NCI-H2196 treated with DMSO at 0.1 percent for 48 hours (cell line): ENCODE measurements around the gene PCLO.

ENCODE experiments used
- DNase-seq: peaks from one replicate; lab custom pipeline; 2025; ENCODE audit not compliant: unreplicated experiment; lab: John Stamatoyannopoulos, UW

Gene PCLO

GRCh38 chr7:83162402-83163256, at the start of gene PCLO:
Gene PCLO, minus strand, starts transcription at chr7:83162884. Its CDS starts 292 bp downstream, at chr7:83162592.
- peak; percentile 86 for DNase-seq

- DNase-seq, result no peak
These were observed 49.0 kb upstream of the PCLO start for GRCh38 chr7:83211685-83212084.

- no peak for DNase-seq
These were observed 47.8 kb upstream of the PCLO start for GRCh38 chr7:83210479-83210878.

GRCh38 chr7:83204715-83205114, 42.0 kb upstream of the PCLO start:
- DNase-seq, result no peak

- no peak for DNase-seq
These were observed 38.7 kb upstream of the PCLO start for GRCh38 chr7:83201355-83201754.

GRCh38 chr7:83190659-83191389, 28.1 kb upstream of the PCLO start:
- no peak for DNase-seq

GRCh38 chr7:83178796-83179195, 16.1 kb upstream of the PCLO start:
- DNase-seq, result no peak

GRCh38 chr7:83178066-83178465, 15.4 kb upstream of the PCLO start:
- peak; percentile 12 for DNase-seq

GRCh38 chr7:83173664-83174063, 11.0 kb upstream of the PCLO start:
- no peak for DNase-seq

- DNase-seq, result no peak
These were observed 4.1 kb upstream of the PCLO start for GRCh38 chr7:83166781-83167180.

- no peak for DNase-seq
These were observed 734 bp downstream of the PCLO start for GRCh38 chr7:83161899-83162401.

- DNase-seq, result no peak
These were observed 1.5 kb downstream of the PCLO start for GRCh38 chr7:83161186-83161585.

- DNase-seq, result no peak
These were observed 3.0 kb downstream of the PCLO start for GRCh38 chr7:83159731-83160130.

GRCh38 chr7:83156006-83156405, 6.7 kb downstream of the PCLO start:
- DNase-seq, result no peak

- DNase-seq, result no peak
These were observed 7.3 kb downstream of the PCLO start for GRCh38 chr7:83155407-83155806.

- DNase-seq, result no peak
These were observed 9.3 kb downstream of the PCLO start for GRCh38 chr7:83153419-83153818.

GRCh38 chr7:83150310-83150709, 12.4 kb downstream of the PCLO start:
- no peak for DNase-seq

GRCh38 chr7:83149466-83149865, 13.2 kb downstream of the PCLO start:
- no peak for DNase-seq

- DNase-seq, result no peak
These were observed 13.9 kb downstream of the PCLO start for GRCh38 chr7:83148776-83149175.

GRCh38 chr7:83143107-83143506, 19.6 kb downstream of the PCLO start:
- no peak for DNase-seq

GRCh38 chr7:83142365-83142764, 20.3 kb downstream of the PCLO start:
- no peak for DNase-seq

- DNase-seq, result no peak
These were observed 20.8 kb downstream of the PCLO start for GRCh38 chr7:83141927-83142326.
